Esophagus (tissue), 2 donors: Measurements from ENCODE around the gene SNRK. TPM values are rescaled to one million over a fixed set of nuclear protein-coding genes. Genes with fewer than 3 reads are reported as not detected.
A peak's percentile ranks its signal among the peaks of the same experiment; 100 is the strongest.

Experiments used
- H3K27ac ChIP-seq, 2 donors: one replicate each; pipeline ENCODE4 v1.5.1; 2013; ENCODE audit warnings: low read depth in 2 of 2, mild to moderate bottlenecking in 2 of 2, inconsistent platforms in 1 of 2, low read length in 1 of 2, moderate library complexity in 1 of 2
- H3K27me3 ChIP-seq, 2 donors: one replicate each; pipeline ENCODE4 v1.6.1; 2013; ENCODE audit warnings: low read length in 2 of 2, control low read depth in 1 of 2, mild to moderate bottlenecking in 1 of 2; ENCODE audit not compliant: insufficient read depth in 2 of 2, control insufficient read depth in 1 of 2
- H3K36me3 ChIP-seq, 2 donors: one replicate each; pipeline ENCODE4 v1.6.1; 2013; ENCODE audit warnings: low read length in 1 of 2; ENCODE audit not compliant: control insufficient read depth in 2 of 2, insufficient read depth in 2 of 2
- H3K4me1 ChIP-seq, 2 donors: one replicate each; pipeline ENCODE4 v1.6.1; 2013; ENCODE audit warnings: low read length in 1 of 2; ENCODE audit not compliant: control insufficient read depth in 2 of 2, insufficient read depth in 2 of 2
- H3K4me3 ChIP-seq, 2 donors: one replicate each; pipeline ENCODE4 v1.5.1; 2013; ENCODE audit warnings: low read length in 2 of 2, mild to moderate bottlenecking in 2 of 2, low read depth in 1 of 2, moderate library complexity in 1 of 2
- H3K9me3 ChIP-seq, 2 donors: one replicate each; pipeline ENCODE4 v1.6.1; 2013; ENCODE audit warnings: mild to moderate bottlenecking in 2 of 2, low read depth in 1 of 2, low read length in 1 of 2, moderate library complexity in 1 of 2; ENCODE audit not compliant: control insufficient read depth in 2 of 2, insufficient read depth in 1 of 2
- WGBS, 2 donors: extraction: QIAGEN DNeasy Blood & Tissue Kit; methylation state at CpG; one replicate each; pipeline ENCODE4 v1.1.7; 2013; 5-methylcytosine and 5-hydroxymethylcytosine counted together
- polyA plus RNA-seq, 2 donors: library from polyadenylated mRNA; stranded (reverse); fragments of 200-250 nt; gene quantifications; one replicate each; pipeline ENCODE4 v1.2.3, GENCODE V29; 2013
- donor health status: healthy with polysubstance abuse.
- donor health status: Bipolar disorder and iron deficiency.

SNRK gene, protein sequence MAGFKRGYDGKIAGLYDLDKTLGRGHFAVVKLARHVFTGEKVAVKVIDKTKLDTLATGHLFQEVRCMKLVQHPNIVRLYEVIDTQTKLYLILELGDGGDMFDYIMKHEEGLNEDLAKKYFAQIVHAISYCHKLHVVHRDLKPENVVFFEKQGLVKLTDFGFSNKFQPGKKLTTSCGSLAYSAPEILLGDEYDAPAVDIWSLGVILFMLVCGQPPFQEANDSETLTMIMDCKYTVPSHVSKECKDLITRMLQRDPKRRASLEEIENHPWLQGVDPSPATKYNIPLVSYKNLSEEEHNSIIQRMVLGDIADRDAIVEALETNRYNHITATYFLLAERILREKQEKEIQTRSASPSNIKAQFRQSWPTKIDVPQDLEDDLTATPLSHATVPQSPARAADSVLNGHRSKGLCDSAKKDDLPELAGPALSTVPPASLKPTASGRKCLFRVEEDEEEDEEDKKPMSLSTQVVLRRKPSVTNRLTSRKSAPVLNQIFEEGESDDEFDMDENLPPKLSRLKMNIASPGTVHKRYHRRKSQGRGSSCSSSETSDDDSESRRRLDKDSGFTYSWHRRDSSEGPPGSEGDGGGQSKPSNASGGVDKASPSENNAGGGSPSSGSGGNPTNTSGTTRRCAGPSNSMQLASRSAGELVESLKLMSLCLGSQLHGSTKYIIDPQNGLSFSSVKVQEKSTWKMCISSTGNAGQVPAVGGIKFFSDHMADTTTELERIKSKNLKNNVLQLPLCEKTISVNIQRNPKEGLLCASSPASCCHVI
- 10 to 100 TPM; 11.1 to 11.3 TPM for polyA plus RNA-seq

DNA sequence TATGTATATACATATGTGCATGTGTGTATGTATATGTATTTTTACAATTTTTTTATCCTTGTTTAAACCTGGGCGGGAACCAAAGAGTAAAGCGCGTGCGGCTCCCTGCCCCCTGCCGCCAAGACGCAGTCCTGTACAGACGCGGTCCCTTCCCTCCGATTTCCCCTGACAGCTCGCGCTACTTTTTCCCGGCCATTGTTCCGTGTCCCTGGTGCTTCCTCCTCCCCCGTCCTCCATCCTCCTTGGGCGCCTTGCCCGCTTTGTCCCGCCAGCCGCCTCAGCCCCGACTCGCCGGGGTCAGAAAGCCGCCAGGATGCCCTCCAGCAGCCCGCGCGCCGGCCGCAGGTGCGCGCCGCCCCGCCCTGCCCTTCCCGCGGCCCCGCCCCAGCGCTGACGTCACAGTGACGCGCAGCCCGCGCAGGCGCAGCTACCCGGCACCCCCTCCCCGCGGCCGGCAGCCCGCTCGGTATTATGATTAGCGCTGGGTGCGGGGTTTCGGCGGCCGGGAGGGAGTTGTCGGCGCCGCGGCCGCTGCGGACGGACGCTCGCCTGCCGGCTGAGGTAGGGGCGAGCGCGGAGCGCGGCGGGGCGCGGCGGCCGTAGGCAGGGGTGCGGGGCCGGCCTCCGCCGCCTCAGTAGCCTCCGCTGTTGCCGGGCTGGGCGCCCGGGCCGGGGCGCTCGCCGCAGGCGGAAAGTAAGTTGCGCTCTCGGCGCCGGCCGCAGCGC, at the start of gene SNRK:
Gene SNRK (plus strand): TSS at position 426 of the 726 bp plus-strand sequence. CDS start 16,664 bp downstream, outside the sequence.
- 1% methylated on average over 57 to 91 of the region's 91 CpGs for WGBS, 2 donors
- Histone ChIP-seq H3K27ac (peak within 1 kb of the TSS; percentile 98 to 99), H3K4me3 (peak within 1 kb of the TSS; percentile 74 to 81), H3K27me3 (no peaks in the 10 kb centered on the region), H3K9me3 (no peaks in the 10 kb centered on the region), H3K36me3 (no peaks in the 10 kb centered on the region), H3K4me1 (peaks cover 0 to 5% of the 10 kb centered on the region in 2 donors)

DNA sequence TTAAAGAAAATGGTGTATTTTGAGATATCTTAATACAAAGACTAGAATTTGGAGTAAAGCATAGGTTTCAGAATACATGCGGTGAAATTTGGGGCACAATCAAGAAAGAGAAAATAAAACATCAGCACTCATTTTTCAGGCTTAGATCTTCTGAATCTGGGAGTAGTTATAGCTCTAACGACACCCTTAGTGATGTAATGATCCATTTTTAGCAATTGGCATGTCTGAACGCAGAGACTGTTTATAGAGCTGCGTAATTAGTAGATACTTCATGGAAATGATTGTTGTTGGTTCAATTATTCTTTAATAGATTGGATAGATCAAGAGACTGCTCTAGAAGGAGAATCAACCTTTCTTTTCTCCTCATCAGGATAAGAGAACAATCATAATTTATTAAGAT, 47.5 kb upstream of the SNRK start:
- H3K27me3 ChIP-seq, result no peaks in the 10 kb centered on the region
- H3K27ac ChIP-seq, result no peak overlapping the region
- H3K9me3 ChIP-seq, result peaks cover 4 to 7% of the 10 kb centered on the region in 2 donors
- H3K4me3 ChIP-seq, result no peak overlapping the region
- no peaks in the 10 kb centered on the region for H3K4me1 ChIP-seq
- H3K36me3 ChIP-seq, result no peaks in the 10 kb centered on the region
- WGBS, 2 donors, result 43 to 47% methylated on average over 4 of the region's 4 CpGs

DNA sequence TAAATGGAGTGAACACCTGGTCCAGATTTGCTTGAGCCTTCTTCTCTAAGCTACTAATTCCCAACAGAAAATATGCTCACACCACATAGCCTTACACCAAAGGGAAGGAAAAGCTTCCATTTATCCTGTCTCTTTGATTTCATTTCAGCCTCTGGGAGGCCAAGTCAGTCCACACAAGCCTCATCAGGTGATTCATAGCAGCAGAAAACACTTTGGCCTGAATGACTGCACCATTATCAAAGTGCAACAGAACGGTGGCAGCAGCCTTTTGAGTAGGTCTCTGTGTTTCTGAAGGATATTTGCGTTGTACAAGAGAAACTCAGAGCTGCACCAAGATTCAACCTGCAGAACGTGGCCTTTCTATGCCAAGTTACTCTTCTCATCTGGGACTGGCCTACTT, 46.6 kb upstream of the SNRK start:
- 80 to 90% methylated on average over 3 of the region's 3 CpGs for WGBS, 2 donors
- H3K27me3 ChIP-seq, result no peaks in the 10 kb centered on the region
- peaks cover 4 to 7% of the 10 kb centered on the region in 2 donors for H3K9me3 ChIP-seq
- H3K36me3 ChIP-seq, result no peaks in the 10 kb centered on the region
- H3K27ac ChIP-seq, result no peak overlapping the region
- no peak overlapping the region for H3K4me3 ChIP-seq
- H3K4me1 ChIP-seq, result no peaks in the 10 kb centered on the region

DNA sequence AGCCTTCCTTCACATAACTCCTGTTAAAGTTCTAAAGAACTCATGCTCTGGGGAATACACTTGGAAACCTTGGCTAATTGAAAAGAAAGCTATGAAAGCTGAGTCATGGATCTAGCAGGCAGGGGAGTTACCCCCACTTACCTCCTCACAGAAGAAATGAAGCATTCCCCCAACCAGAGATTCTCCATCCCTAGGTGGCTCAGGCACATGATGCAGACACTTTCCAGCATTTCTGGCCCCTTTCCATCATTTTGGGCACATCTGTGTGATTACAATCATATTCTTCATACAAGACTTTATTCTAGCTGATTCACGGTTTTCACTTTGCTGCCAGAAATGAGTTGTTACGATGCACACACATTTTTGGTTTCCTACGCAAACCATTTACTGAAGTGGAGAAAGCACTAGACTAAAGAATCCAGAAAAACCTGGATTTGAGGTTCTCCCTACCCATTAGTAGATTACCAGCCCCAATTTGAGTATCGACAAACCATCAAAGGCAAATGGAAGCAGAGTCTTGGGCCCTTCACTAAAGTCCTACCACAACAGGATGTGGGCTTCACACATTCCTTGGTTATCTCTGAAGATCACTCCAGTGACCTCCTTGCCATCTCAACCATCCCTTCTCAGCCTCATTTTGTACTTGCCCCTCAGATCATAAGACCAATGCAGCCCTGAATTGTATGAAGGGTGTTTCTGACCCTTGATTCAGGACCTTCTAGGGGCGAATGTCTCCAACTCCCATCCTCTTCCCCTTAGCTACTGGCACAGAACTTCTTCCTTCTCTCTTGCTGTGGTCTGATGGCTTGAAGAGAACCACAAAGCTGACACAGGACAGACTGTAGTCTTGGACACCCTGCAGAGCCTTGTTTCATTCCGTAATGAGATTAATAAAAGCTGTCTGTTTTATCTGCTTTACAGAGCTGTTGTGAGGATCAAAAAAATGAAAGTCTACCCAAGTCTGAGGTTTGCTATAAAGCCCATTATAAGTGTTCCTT, 42.5 kb upstream of the SNRK start:
- whole genome bisulfite sequencing, 2 donors, result 68 to 73% methylated on average over 6 of the region's 6 CpGs
- Histone ChIP-seq H3K4me3 (no peak overlapping the region), H3K27ac (no peak overlapping the region), H3K9me3 (peaks cover 2 to 7% of the 10 kb centered on the region in 2 donors), H3K36me3 (no peaks in the 10 kb centered on the region), H3K27me3 (no peaks in the 10 kb centered on the region), H3K4me1 (no peaks in the 10 kb centered on the region)

DNA sequence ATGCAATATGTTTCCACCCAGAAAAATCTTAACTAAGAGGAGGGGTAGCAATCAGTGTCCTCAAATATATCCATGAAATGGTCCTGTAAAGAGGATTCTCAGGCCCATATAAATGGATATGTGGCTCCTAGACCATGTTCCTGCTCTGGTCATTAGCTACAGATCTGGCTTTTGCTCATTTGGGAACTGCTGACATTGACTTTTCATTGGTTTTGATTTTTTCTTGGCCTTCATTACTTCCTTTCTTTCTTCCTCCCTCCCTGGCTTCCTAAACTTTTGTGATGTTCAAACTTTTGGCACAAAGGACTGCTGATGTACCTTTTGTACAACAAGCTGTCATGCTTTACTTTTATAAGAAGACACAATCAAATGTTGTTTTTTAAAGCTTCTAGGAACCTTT, 41.6 kb upstream of the SNRK start:
- Histone ChIP-seq H3K4me3 (no peak overlapping the region), H3K27ac (no peak overlapping the region), H3K36me3 (no peaks in the 10 kb centered on the region), H3K4me1 (no peaks in the 10 kb centered on the region), H3K9me3 (peaks cover 2 to 7% of the 10 kb centered on the region in 2 donors), H3K27me3 (no peaks in the 10 kb centered on the region)

DNA sequence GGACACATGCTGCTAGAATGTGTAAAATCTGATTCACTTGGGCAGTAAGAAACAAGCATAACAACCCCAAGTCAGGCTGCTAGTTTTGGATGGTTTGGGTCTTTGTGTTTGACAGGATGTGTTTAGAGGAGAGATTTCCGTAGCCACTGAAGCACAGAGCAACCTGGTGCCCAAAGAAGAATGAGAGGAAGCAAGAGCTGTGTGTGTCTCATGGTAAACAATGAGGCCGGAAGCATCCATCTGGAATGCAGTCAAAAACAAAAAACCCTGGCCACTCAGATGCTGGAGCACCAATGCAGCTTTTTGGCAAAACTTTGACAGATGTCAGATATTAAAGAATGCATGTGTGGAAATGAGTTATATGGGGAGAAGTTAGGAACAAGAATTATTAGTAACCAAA, 39.4 kb upstream of the SNRK start:
- Histone ChIP-seq H3K4me3 (no peak overlapping the region), H3K36me3 (no peaks in the 10 kb centered on the region), H3K9me3 (peaks cover 2 to 7% of the 10 kb centered on the region in 2 donors), H3K4me1 (no peaks in the 10 kb centered on the region), H3K27ac (no peak overlapping the region), H3K27me3 (no peaks in the 10 kb centered on the region)
- WGBS, 2 donors, result 47 to 59% methylated on average over 2 of the region's 2 CpGs

DNA sequence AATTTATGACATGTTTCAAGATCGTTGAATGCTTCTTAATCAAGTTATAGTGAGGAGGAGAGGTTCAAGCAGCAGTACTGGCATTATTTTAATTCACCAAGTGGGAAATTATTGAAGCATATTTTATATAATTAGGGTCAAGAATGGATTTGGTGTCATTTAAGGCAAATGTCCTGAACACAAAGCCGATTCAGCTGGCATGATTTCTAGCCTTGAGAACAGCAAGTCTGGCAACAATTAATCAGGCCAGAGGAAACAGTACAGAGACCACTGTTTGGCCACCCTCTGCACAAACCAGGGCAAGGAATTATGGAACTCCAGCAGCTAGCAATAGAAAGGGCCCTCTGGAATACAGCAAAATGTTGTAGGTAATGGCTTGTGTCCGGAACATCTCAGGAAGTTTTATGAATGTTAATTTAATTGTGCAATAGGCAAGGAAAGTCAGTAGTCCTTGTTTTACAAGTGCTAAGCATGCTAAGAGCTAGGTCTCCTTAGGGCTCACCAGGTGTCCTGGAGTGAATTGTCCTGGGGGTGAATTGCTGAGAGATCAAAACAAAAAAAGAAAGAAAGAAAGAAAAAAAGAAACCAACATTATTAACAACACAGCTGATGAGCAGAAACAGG, 38.7 kb upstream of the SNRK start:
- Histone ChIP-seq H3K27me3 (no peaks in the 10 kb centered on the region), H3K4me3 (no peak overlapping the region), H3K9me3 (peaks cover 2 to 5% of the 10 kb centered on the region in 2 donors), H3K36me3 (no peaks in the 10 kb centered on the region), H3K27ac (no peak overlapping the region), H3K4me1 (no peaks in the 10 kb centered on the region)
- WGBS, 2 donors, result 55 to 58% methylated on average over 3 of the region's 3 CpGs

DNA sequence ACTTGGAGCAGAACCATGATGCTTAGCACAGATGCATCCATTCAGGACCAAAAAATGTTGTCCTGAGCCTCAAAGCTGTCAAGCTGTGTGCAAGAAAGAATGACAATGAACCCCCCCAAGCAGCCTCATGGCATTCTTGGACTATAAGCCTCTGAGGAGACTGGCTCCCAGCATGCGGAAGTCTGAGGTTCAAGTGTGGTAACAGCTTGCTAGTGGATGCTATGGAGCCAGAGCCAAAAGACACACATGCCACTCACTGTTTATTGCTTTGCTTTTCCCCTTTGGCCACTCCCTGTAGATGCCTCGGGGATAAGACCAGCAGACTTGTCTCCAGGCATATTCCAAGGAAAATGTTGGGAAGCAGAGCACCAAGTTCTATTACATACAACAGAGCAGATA, 38.2 kb upstream of the SNRK start:
- Histone ChIP-seq H3K9me3 (peaks cover 0 to 3% of the 10 kb centered on the region in 2 donors), H3K4me1 (no peaks in the 10 kb centered on the region), H3K4me3 (no peak overlapping the region), H3K27me3 (no peaks in the 10 kb centered on the region), H3K36me3 (no peaks in the 10 kb centered on the region), H3K27ac (no peak overlapping the region)
- WGBS, 2 donors, result 60 to 66% methylated on average over 2 of the region's 2 CpGs
